HG03280 (cell line): ENCODE results near the gene ESRRG.

Experiments
- ATAC-seq: cut with Tn5 transposase; IDR thresholded peaks from one replicate; pipeline ENCODE4 v1.9.1; 2021; ENCODE audit warnings: mild to moderate bottlenecking, moderate library complexity; ENCODE audit not compliant: unreplicated experiment

The ESRRG gene

GRCh38 chr1:216723274-216723780 is at the start of gene ESRRG:
TSS of gene ESRRG (minus strand) at chr1:216723429. CDS start at chr1:216723299, 130 bp downstream.
- ATAC-seq = no peak

GRCh38 chr1:216771922-216772321 is 48.7 kb upstream of the ESRRG start:
- ATAC-seq = no peak

GRCh38 chr1:216766633-216767327 is 43.6 kb upstream of the ESRRG start:
- ATAC-seq = no peak

- ATAC-seq = no peak
These were observed 42.4 kb upstream of the ESRRG start for GRCh38 chr1:216765346-216766300.

GRCh38 chr1:216758161-216758560 is 34.9 kb upstream of the ESRRG start:
- ATAC-seq = no peak

- ATAC-seq = no peak
These were observed 33.9 kb upstream of the ESRRG start for GRCh38 chr1:216757110-216757509.

- ATAC-seq = no peak
These were observed 27.7 kb upstream of the ESRRG start for GRCh38 chr1:216750961-216751360.

GRCh38 chr1:216750031-216750627 is 26.9 kb upstream of the ESRRG start:
- ATAC-seq = no peak

GRCh38 chr1:216749232-216749631 is 26.0 kb upstream of the ESRRG start:
- no peak for ATAC-seq

GRCh38 chr1:216742625-216743024 is 19.4 kb upstream of the ESRRG start:
- ATAC-seq = no peak

GRCh38 chr1:216740331-216740730 is 17.1 kb upstream of the ESRRG start:
- no peak for ATAC-seq

- no peak for ATAC-seq
These were observed 16.6 kb upstream of the ESRRG start for GRCh38 chr1:216739793-216740192.

- no peak for ATAC-seq
These were observed 8.9 kb upstream of the ESRRG start for GRCh38 chr1:216732121-216732520.

GRCh38 chr1:216731562-216731961 is 8.3 kb upstream of the ESRRG start:
- ATAC-seq = no peak

- no peak for ATAC-seq
These were observed 3.2 kb upstream of the ESRRG start for GRCh38 chr1:216726435-216726834.

- ATAC-seq = no peak
These were observed 408 bp downstream of the ESRRG start for GRCh38 chr1:216722821-216723220.

- no peak for ATAC-seq
These were observed 1.4 kb downstream of the ESRRG start for GRCh38 chr1:216721863-216722262.

- no peak for ATAC-seq
These were observed 2.2 kb downstream of the ESRRG start for GRCh38 chr1:216721062-216721461.

GRCh38 chr1:216711712-216712111 is 11.5 kb downstream of the ESRRG start:
- no peak for ATAC-seq

- no peak for ATAC-seq
These were observed 12.5 kb downstream of the ESRRG start for GRCh38 chr1:216710598-216711333.

- no peak for ATAC-seq
These were observed 13.2 kb downstream of the ESRRG start for GRCh38 chr1:216710055-216710454.
